ENCODE data around the gene STK32C.

- no peak for TF ChIP-seq CTCF (IDR thresholded peaks at IDR 0.05; ENCODE audit: insufficient read depth, low read depth, low read length)
- TF ChIP-seq EZH2 (IDR thresholded peaks at IDR 0.05; ENCODE audit: insufficient read depth, low read length): no peak
Measured at GRCh38 chr10:132308587-132309470, 1.1 kb upstream of the STK32C start.
